GM20000 (cell line): ENCODE measurements around the gene INPP5A.

ENCODE experiments used
- DNase-seq: peaks from one replicate; pipeline ENCODE4 v3.0.0; 2012; ENCODE audit warnings: low spot score
- TF ChIP-seq, protein P1 (sequence below): IDR thresholded peaks from 2 replicates; pipeline ENCODE4 v1.5.1; 2012; ENCODE audit warnings: mild to moderate bottlenecking, control low read depth; ENCODE audit errors: extremely low read depth, missing control alignments

Gene INPP5A

DNA sequence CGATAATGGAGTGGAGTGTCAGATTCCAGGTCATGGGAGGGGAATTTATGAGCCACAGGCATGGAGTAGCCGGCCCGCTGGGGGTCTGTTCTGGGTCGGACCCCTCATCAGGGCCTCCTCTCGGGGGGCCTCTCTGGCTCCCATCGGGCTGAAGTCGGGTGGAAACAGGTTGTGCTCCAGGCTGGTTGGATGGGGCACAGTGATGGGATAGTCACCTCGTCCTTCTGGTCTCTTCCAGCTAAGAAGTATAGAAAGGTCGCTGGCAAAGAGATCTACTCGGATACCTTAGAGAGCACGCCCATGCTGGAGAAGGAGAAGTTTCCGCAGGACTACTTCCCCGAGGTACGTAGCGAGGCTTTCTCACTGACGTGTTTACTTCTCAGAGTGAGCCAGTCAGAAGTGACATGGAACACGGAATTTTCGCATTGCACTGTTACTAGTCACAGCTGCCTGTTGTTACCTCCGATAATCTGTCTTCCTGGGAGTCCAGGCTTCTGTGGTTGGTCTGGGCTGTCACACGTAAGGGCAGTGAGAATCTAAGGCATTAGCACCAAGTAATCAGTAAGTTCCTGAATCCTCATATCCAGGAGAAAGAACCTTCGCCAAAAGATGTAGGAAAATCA lies 160.1 kb downstream of the INPP5A start:
- DNase-seq, result no peak
- TF ChIP-seq, protein P1, sequence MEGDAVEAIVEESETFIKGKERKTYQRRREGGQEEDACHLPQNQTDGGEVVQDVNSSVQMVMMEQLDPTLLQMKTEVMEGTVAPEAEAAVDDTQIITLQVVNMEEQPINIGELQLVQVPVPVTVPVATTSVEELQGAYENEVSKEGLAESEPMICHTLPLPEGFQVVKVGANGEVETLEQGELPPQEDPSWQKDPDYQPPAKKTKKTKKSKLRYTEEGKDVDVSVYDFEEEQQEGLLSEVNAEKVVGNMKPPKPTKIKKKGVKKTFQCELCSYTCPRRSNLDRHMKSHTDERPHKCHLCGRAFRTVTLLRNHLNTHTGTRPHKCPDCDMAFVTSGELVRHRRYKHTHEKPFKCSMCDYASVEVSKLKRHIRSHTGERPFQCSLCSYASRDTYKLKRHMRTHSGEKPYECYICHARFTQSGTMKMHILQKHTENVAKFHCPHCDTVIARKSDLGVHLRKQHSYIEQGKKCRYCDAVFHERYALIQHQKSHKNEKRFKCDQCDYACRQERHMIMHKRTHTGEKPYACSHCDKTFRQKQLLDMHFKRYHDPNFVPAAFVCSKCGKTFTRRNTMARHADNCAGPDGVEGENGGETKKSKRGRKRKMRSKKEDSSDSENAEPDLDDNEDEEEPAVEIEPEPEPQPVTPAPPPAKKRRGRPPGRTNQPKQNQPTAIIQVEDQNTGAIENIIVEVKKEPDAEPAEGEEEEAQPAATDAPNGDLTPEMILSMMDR, result no peak

DNA sequence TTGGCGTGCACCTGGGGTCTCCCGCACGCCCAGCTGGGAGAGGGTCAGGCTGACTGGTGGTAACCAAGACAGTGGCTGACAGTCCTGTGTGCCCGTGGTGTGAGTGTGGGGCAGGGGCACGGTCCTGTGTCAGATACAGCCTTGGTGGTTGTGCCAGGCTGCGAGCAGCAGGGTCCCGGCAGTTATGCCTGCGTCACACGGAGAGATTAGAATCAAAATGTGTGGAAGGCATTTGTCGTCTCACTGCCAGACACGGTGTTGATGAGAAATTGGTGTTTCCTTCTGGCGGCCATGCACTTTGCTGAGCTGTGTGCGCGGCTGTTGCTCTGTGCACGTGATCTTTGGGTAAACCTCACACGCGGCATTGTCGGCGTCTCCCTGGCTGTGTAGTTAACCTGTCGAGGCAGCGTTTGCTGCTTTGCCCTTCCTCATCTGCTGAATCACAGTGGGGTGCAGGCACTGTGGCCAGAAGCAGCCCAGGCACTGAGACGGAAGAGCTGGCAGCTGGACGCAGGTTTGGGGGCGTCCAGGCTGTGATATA lies 160.7 kb downstream of the INPP5A start:
- TF ChIP-seq, protein P1, result no peak
- no peak for DNase-seq

GRCh38 chr10:132698761-132699391 lies 161.3 kb downstream of the INPP5A start:
- TF ChIP-seq, protein P1, result no peak
- DNase-seq, result no peak

GRCh38 chr10:132699411-132700155 lies 162.0 kb downstream of the INPP5A start:
- TF ChIP-seq, protein P1, result no peak
- DNase-seq, result no peak

DNA sequence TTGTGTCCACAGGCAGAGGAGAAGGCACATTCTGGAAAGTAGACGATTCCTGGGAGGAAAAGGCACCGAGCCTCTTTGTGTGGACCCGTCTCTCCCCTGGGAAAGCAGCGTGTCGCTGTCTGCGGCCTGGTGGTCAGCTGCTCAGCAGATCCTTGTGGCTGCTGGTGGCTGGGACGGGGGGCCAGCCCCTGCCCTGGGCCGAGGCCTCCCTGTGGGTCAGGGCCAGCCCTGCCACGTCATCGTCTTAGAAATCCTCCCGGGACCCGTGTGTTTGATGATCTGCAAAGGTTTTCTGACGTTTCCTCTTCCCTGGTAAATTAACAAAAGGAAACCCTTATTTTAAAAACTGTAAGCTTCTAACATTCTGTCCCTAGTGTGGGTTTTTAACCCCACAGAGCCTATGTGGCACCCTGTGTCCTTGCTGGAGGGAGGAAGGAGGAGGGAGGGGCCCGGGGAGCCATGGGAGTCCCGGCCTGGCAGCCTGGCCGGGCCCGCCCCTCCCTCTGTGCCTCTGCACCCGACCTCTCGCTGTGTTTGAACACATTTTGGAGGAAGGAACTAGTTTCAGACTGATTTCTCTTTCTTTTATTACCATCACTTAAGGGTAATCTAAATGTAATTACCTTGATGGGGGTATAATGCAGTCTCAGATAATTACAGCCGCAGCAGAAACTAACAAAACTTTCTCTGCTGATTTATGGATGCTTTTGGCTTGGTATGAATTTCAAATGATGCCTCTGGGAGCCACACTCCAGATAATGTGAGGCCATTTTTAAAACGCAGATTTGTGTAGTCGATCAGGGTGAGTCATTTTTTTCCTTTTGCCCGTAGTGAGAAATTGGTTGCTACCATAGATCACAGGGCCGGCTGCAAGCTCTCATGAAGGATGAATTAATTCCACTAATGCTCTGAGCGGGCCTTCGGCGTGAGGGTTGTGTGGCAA lies 162.8 kb downstream of the INPP5A start:
- TF ChIP-seq, protein P1, result no peak
- DNase-seq, result no peak

DNA sequence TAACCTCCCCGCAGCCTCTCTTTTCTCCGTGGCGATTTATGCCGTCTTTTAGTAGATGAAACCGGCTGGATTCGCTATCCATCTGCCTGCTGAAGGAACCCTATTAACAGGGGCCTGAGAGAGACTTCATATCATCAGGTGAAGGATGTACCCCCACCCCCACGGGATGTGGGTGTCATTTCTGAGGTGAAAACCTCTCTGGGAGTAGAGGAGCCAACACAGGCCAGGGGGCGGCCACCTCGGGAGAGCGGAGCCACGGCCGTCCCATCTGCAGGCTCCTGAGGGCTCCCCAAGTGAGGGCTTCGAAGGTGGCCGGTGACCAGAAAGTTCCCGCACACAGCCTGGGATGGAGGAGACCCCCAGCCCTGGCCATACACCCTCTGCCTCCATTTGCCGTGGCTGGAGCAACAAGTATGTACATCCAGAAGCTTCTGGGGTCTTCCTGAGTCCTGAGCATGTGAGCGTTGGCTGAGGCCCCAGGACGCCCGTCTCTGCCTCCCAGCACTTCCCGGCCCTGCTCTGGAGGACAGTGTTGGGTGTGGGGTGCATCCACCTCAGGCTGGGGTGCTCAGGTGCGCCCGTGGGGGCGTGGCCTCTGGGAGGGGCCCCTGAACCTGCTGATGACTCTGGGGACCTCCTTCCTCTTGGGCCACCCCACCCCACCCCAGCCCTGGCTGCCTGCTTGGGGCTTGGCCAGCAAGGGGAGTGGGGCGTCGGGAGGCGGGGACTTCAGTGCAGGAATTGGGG lies 163.7 kb downstream of the INPP5A start:
- TF ChIP-seq, protein P1, result no peak
- no peak for DNase-seq
